ENCODE measurements around the gene VWA1.

DNA sequence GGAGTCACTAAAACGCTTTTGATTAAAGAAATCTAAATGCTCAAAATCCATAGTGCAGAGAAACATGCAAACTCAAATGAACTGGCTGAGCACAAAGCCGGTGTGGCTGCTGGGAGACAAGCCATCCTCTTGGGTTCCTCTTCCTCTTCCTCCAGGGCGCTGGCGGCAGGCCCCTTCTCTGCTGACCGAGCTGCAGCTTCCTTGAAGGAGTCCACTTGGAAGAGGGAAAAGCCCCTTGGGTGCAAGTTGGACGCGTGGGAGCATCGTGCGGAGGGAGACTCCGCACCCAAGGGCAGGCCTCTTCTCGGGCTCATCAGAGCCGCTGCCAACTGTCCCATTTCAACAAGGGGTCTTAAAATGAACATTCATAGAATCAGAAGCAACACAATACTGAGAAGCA, 44.3 kb upstream of the VWA1 start:
- TF ChIP-seq CTCF (IDR thresholded peaks at IDR 0.05), result no peak
- TF ChIP-seq POLR2A (IDR thresholded peaks at IDR 0.05), result no peak
- no peak for TF ChIP-seq EP300 (IDR thresholded peaks at IDR 0.05)

All from tibial nerve (tissue), 4 donors.